ENCODE results near the gene ECM2.

DNA sequence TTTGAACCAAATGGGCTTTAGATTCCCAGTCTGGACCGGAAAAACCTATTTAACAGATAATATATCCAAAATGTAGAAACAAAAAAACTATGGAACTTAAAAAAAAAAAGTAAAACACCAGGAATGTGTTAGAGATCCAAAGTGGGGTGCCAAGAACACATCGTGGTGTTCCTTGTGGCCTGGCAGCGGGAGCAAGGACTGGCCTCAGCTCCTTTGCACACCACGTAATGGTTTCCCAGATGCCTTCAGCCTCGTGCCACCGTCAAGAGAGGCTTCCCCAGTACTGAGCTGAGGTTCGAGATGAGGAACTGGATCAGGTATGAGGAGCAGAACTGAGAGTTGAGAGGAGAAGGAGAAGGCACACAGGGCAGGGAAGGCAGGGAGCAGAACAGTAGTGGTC lies 57.0 kb downstream of the ECM2 start:
- TF ChIP-seq POLR2A (IDR thresholded peaks at IDR 0.05; ENCODE audit: low read length) (no peak), GATA1 (IDR thresholded peaks at IDR 0.05; ENCODE audit: low read depth, low read length) (no peak)
